Neural progenitor cell (in vitro differentiated cells): Measurements from ENCODE around the gene MAP4K2. TPM values are rescaled to one million over a fixed set of nuclear protein-coding genes. Genes with fewer than 3 reads are reported as not detected.

Experiments
- DNase-seq: peaks from one replicate; pipeline ENCODE4 v3.0.0-alpha.2; 2016; ENCODE audit warnings: low spot score
- H2AFZ ChIP-seq: fragments of 200-600 bp; sonication (generic); replicated peaks from 2 replicates; pipeline ENCODE4 v1.6.1; 2016; ENCODE audit warnings: antibody characterized with exemption
- H3F3A ChIP-seq: fragments of 200-600 bp; sonication (generic); 2 replicates; pipeline ENCODE4 v1.6.1; 2016; ENCODE audit warnings: antibody characterized with exemption, low read depth
- H3K27ac ChIP-seq: fragments of 200-600 bp; sonication (generic); 2 replicates; pipeline ENCODE4 v1.5.1; 2016; ENCODE audit warnings: mild to moderate bottlenecking
- H3K27me3 ChIP-seq: fragments of 200-600 bp; sonication (generic); 2 replicates; pipeline ENCODE4 v1.6.1; 2016; ENCODE audit warnings: mild to moderate bottlenecking, moderate library complexity
- H3K36me3 ChIP-seq: fragments of 200-600 bp; sonication (generic); 2 replicates; pipeline ENCODE4 v1.5.1; 2016
- H3K4me1 ChIP-seq: fragments of 200-600 bp; sonication (generic); 2 replicates; pipeline ENCODE4 v1.6.1; 2016; ENCODE audit warnings: mixed run types
- H3K4me2 ChIP-seq: fragments of 200-600 bp; sonication (generic); 2 replicates; pipeline ENCODE4 v1.6.1; 2016
- H3K4me3 ChIP-seq: fragments of 200-600 bp; sonication (generic); 2 replicates; pipeline ENCODE4 v1.5.1; 2016
- H3K79me2 ChIP-seq: fragments of 200-600 bp; sonication (generic); 2 replicates; pipeline ENCODE4 v1.6.1; 2016; ENCODE audit warnings: low read depth
- H3K9ac ChIP-seq: fragments of 200-600 bp; sonication (generic); 2 replicates; pipeline ENCODE4 v1.6.1; 2016
- H3K9me3 ChIP-seq: fragments of 200-600 bp; sonication (generic); 2 replicates; pipeline ENCODE4 v1.5.1; 2016; ENCODE audit warnings: low read depth
- H4K20me1 ChIP-seq: fragments of 200-600 bp; sonication (generic); 2 replicates; pipeline ENCODE4 v1.6.1; 2016; ENCODE audit warnings: low read depth
- H3K27ac Mint-ChIP-seq: 3 replicates; pipeline ENCODE4 v1.8.0; 2021; ENCODE audit warnings: mixed read lengths
- H3K27me3 Mint-ChIP-seq: 2 replicates; pipeline ENCODE4 v1.8.0; 2022; ENCODE audit warnings: low read depth, mild to moderate bottlenecking, inconsistent platforms, moderate library complexity, mixed read lengths; ENCODE audit not compliant: insufficient read depth
- H3K36me3 Mint-ChIP-seq: 3 replicates; pipeline ENCODE4 v1.8.0; 2021; ENCODE audit warnings: mixed read lengths
- H3K4me1 Mint-ChIP-seq: 3 replicates; pipeline ENCODE4 v1.8.0; 2021; ENCODE audit warnings: mixed read lengths
- H3K4me3 Mint-ChIP-seq: 3 replicates; pipeline ENCODE4 v1.8.0; 2021; ENCODE audit warnings: mild to moderate bottlenecking, moderate library complexity, mixed read lengths
- H3K9me3 Mint-ChIP-seq: 3 replicates; pipeline ENCODE4 v1.8.0; 2020; ENCODE audit warnings: mixed read lengths
- CTCF ChIP-seq: fragments of 200-600 bp; sonication (generic); IDR thresholded peaks from 2 replicates; pipeline ENCODE4 v1.5.1; 2017; ENCODE audit warnings: antibody characterized with exemption, mild to moderate bottlenecking
- EZH2 ChIP-seq: fragments of 200-600 bp; sonication (generic); IDR thresholded peaks from 2 replicates; pipeline ENCODE4 v1.6.1; 2017; ENCODE audit warnings: antibody characterized with exemption, mild to moderate bottlenecking, moderate library complexity
- EZH2phosphoT487 ChIP-seq: fragments of 200-600 bp; sonication (generic); IDR thresholded peaks from 2 replicates; pipeline ENCODE4 v1.6.1; 2017; ENCODE audit warnings: antibody characterized with exemption
- total RNA-seq: library from RNA; depleted of rRNA; stranded (reverse); fragments of >200 nt; gene quantifications from 2 replicates; pipeline ENCODE4 v1.2.3, GENCODE V29; 2015; ENCODE audit warnings: low replicate concordance

MAP4K2 gene
- total RNA-seq, 1 donor from 2014 or later: 15.8 TPM

GRCh38 chr11:64760759-64761420, 42.1 kb downstream of the MAP4K2 start:
- Histone ChIP-seq H3K79me2 (peaks cover 11% of the 10 kb centered on the region), H2AFZ (no peak overlapping the region), H4K20me1 (peaks cover 59% of the 10 kb centered on the region), H3K36me3 (no peaks in the 10 kb centered on the region), H3K27me3 (no peaks in the 10 kb centered on the region), H3K27ac (no peak overlapping the region), H3K4me2 (no peak overlapping the region), H3F3A (peaks cover 65% of the 10 kb centered on the region), H3K9me3 (no peaks in the 10 kb centered on the region), H3K4me3 (no peak overlapping the region), H3K9ac (no peak overlapping the region), H3K4me1 (peaks cover 53% of the 10 kb centered on the region)
- Mint-ChIP-seq H3K36me3 (peaks cover 16% of the 10 kb centered on the region), H3K4me1 (peaks cover 70% of the 10 kb centered on the region), H3K27me3 (peaks cover 25% of the 10 kb centered on the region), H3K27ac (peak overlapping the region; percentile 72), H3K4me3 (peak overlapping the region; percentile 58), H3K9me3 (no peaks in the 10 kb centered on the region)
- no peak for TF ChIP-seq EZH2phosphoT487
- TF ChIP-seq EZH2: no peak
- no peak for TF ChIP-seq CTCF
- DNase-seq: no peak

- peak; percentile 90 for DNase-seq
- Histone ChIP-seq H3K79me2 (peaks cover 6% of the 10 kb centered on the region), H3F3A (peaks cover 57% of the 10 kb centered on the region), H4K20me1 (peaks cover 51% of the 10 kb centered on the region), H3K4me2 (peak within 1 kb of the TSS; percentile 64), H3K36me3 (no peaks in the 10 kb centered on the region), H3K27ac (no peak within 1 kb of the TSS), H3K4me3 (no peak within 1 kb of the TSS), H3K27me3 (no peaks in the 10 kb centered on the region), H3K9ac (no peak within 1 kb of the TSS), H2AFZ (no peak within 1 kb of the TSS), H3K4me1 (peaks cover 47% of the 10 kb centered on the region), H3K9me3 (no peaks in the 10 kb centered on the region)
- H3K9me3 Mint-ChIP-seq: no peaks in the 10 kb centered on the region
- H3K4me1 Mint-ChIP-seq: peaks cover 63% of the 10 kb centered on the region
- peak within 1 kb of the TSS; percentile 88 for H3K27ac Mint-ChIP-seq
- H3K36me3 Mint-ChIP-seq: peaks cover 13% of the 10 kb centered on the region
- TF ChIP-seq EZH2 (no peak), EZH2phosphoT487 (no peak), CTCF (no peak)
- peak within 1 kb of the TSS; percentile 77 for H3K4me3 Mint-ChIP-seq
- peaks cover 27% of the 10 kb centered on the region for H3K27me3 Mint-ChIP-seq
Measured at GRCh38 chr11:64759722-64760719, 43.0 kb downstream of the MAP4K2 start, which contains the start of gene PYGM. PYGM (minus strand) TSS chr11:64759974; CDS start chr11:64759898, 76 bp downstream.

- H3K4me1 Mint-ChIP-seq: peaks cover 55% of the 10 kb centered on the region
- H3K79me2 ChIP-seq: no peaks in the 10 kb centered on the region
- no peak overlapping the region for H3K4me3 ChIP-seq
- no peaks in the 10 kb centered on the region for H3K36me3 ChIP-seq
- TF ChIP-seq EZH2 (no peak), EZH2phosphoT487 (no peak), CTCF (no peak)
- H4K20me1 ChIP-seq: peaks cover 43% of the 10 kb centered on the region
- H3F3A ChIP-seq: peaks cover 49% of the 10 kb centered on the region
- DNase-seq: no peak
- H3K27ac Mint-ChIP-seq: peak overlapping the region; percentile 88
- H3K9ac ChIP-seq: no peak overlapping the region
- peak overlapping the region; percentile 64 for H3K4me2 ChIP-seq
- no peak overlapping the region for H3K27ac ChIP-seq
- H3K9me3 ChIP-seq: no peaks in the 10 kb centered on the region
- H3K27me3 ChIP-seq: no peaks in the 10 kb centered on the region
- H3K4me1 ChIP-seq: peaks cover 39% of the 10 kb centered on the region
- H3K4me3 Mint-ChIP-seq: peak overlapping the region; percentile 77
- H3K27me3 Mint-ChIP-seq: peaks cover 26% of the 10 kb centered on the region
- peaks cover 8% of the 10 kb centered on the region for H3K36me3 Mint-ChIP-seq
- H2AFZ ChIP-seq: no peak overlapping the region
- no peaks in the 10 kb centered on the region for H3K9me3 Mint-ChIP-seq
Measured at GRCh38 chr11:64759131-64759721, 43.8 kb downstream of the MAP4K2 start.
